ENCODE measurements around the gene CDK5RAP1.
"Not testable (repeated sequence)": the region's sequence is repeated elsewhere in the genome, so short reads cannot be mapped to it uniquely, and the experiment has no call there.

CDK5RAP1 gene

GRCh38 chr20:33419140-33419974 lies 18.0 kb upstream of the CDK5RAP1 start:
- no peak for DNase-seq (ENCODE audit: low read depth in 2 of 2)

GRCh38 chr20:33418033-33418432 lies 16.7 kb upstream of the CDK5RAP1 start:
- DNase-seq (ENCODE audit: low read depth in 2 of 2) = no peak

GRCh38 chr20:33415948-33416347 lies 14.6 kb upstream of the CDK5RAP1 start:
- DNase-seq (ENCODE audit: low read depth in 2 of 2) = no peak

GRCh38 chr20:33412484-33412838 lies 11.1 kb upstream of the CDK5RAP1 start:
- no peak for DNase-seq (ENCODE audit: low read depth in 2 of 2)

GRCh38 chr20:33411711-33412483 lies 10.6 kb upstream of the CDK5RAP1 start:
- DNase-seq (ENCODE audit: low read depth in 2 of 2) = no peak

- DNase-seq (ENCODE audit: low read depth in 2 of 2) = no peak
These were observed 9.9 kb upstream of the CDK5RAP1 start for GRCh38 chr20:33411242-33411641.

GRCh38 chr20:33410081-33410742 lies 8.9 kb upstream of the CDK5RAP1 start:
- no peak for DNase-seq (ENCODE audit: low read depth in 2 of 2)

- no peak for DNase-seq (ENCODE audit: low read depth in 2 of 2)
These were observed 7.7 kb upstream of the CDK5RAP1 start for GRCh38 chr20:33408716-33409654.

GRCh38 chr20:33408313-33408712 lies 7.0 kb upstream of the CDK5RAP1 start:
- no peak for DNase-seq (ENCODE audit: low read depth in 2 of 2)

- no peak for DNase-seq (ENCODE audit: low read depth in 2 of 2)
These were observed 6.5 kb upstream of the CDK5RAP1 start for GRCh38 chr20:33407796-33408195.

- no peak for DNase-seq (ENCODE audit: low read depth in 2 of 2)
These were observed 5.9 kb upstream of the CDK5RAP1 start for GRCh38 chr20:33407251-33407650.

- no peak for DNase-seq (ENCODE audit: low read depth in 2 of 2)
These were observed 3.0 kb upstream of the CDK5RAP1 start for GRCh38 chr20:33404281-33404680.

- no peak for DNase-seq (ENCODE audit: low read depth in 2 of 2)
These were observed 626 bp upstream of the CDK5RAP1 start for GRCh38 chr20:33401921-33402369.

GRCh38 chr20:33400812-33401183 lies 521 bp downstream of the CDK5RAP1 start:
- no peak for DNase-seq (ENCODE audit: low read depth in 2 of 2)

GRCh38 chr20:33399924-33400323 lies 1.4 kb downstream of the CDK5RAP1 start:
- no peak for DNase-seq (ENCODE audit: low read depth in 2 of 2)

- no peak for DNase-seq (ENCODE audit: low read depth in 2 of 2)
These were observed 6.6 kb downstream of the CDK5RAP1 start for GRCh38 chr20:33394718-33395117.

- DNase-seq (ENCODE audit: low read depth in 2 of 2) = no peak
These were observed 7.7 kb downstream of the CDK5RAP1 start for GRCh38 chr20:33393609-33394008.

- no peak for DNase-seq (ENCODE audit: low read depth in 2 of 2)
These were observed 9.4 kb downstream of the CDK5RAP1 start for GRCh38 chr20:33391722-33392415.

- not testable (repeated sequence) for DNase-seq (ENCODE audit: low read depth in 2 of 2)
These were observed 12.0 kb downstream of the CDK5RAP1 start for GRCh38 chr20:33389326-33389725.

GRCh38 chr20:33388268-33388667 lies 13.1 kb downstream of the CDK5RAP1 start:
- no peak for DNase-seq (ENCODE audit: low read depth in 2 of 2)

GRCh38 chr20:33387177-33387576 lies 14.1 kb downstream of the CDK5RAP1 start:
- DNase-seq (ENCODE audit: low read depth in 2 of 2) = no peak
